Stimulated activated naive B cell treated with anti-CD40 and anti-IgM and Interleukin-4, amounts not matched to agents 10 μg/mL and 1 μg/mL and 100 μg/mL, for 72 hours (primary cell): ENCODE measurements around the gene HP1BP3.
"Not testable (repeated sequence)": the region's sequence is repeated elsewhere in the genome, so short reads cannot be mapped to it uniquely, and the experiment has no call there.

Experiments
- ATAC-seq, 2 donors: fragments of 150-1000 bp; cut with Tn5 transposase; replicated peaks; 2 replicates each; pipeline ENCODE4 v1.10.0; 2021; ENCODE audit warnings: moderate library complexity in 1 of 2
- DNase-seq: peaks from one replicate; pipeline ENCODE4 v3.0.0; 2021
- H3K27ac Mint-ChIP-seq: one replicate; pipeline ENCODE4 v1.8.0; 2022; ENCODE audit warnings: mild to moderate bottlenecking, mixed read lengths
- H3K27me3 Mint-ChIP-seq, 2 donors: one replicate each; pipeline ENCODE4 v1.8.0; 2022; ENCODE audit warnings: mixed read lengths in 2 of 2
- H3K36me3 Mint-ChIP-seq, 2 donors: one replicate each; pipeline ENCODE4 v1.8.0; 2022; ENCODE audit warnings: mixed read lengths in 2 of 2, mild to moderate bottlenecking in 1 of 2
- H3K4me1 Mint-ChIP-seq, 2 donors: one replicate each; pipeline ENCODE4 v1.8.0; 2022; ENCODE audit warnings: mixed read lengths in 2 of 2, mild to moderate bottlenecking in 1 of 2
- H3K4me3 Mint-ChIP-seq, 2 donors: one replicate each; pipeline ENCODE4 v1.8.0; 2022; ENCODE audit warnings: mild to moderate bottlenecking in 2 of 2, mixed read lengths in 2 of 2, moderate library complexity in 1 of 2
- H3K9me3 Mint-ChIP-seq, 2 donors: one replicate each; pipeline ENCODE4 v1.8.0; 2022; ENCODE audit warnings: mixed read lengths in 2 of 2, mild to moderate bottlenecking in 1 of 2

The HP1BP3 gene

GRCh38 chr1:20789598-20789997, 2.5 kb upstream of the HP1BP3 start:
- not testable (repeated sequence) for ATAC-seq, H3K36me3 Mint-ChIP-seq, DNase-seq, H3K9me3 Mint-ChIP-seq, H3K27me3 Mint-ChIP-seq, H3K27ac Mint-ChIP-seq, H3K4me3 Mint-ChIP-seq
- peaks cover 7 to 23% of the 10 kb centered on the region in 2 donors for H3K4me1 Mint-ChIP-seq

- DNase-seq (no peak), ATAC-seq (no peak)
- peak overlapping the region; percentile 90 to 95 for H3K4me3 Mint-ChIP-seq
- peak overlapping the region; percentile 97 for H3K27ac Mint-ChIP-seq
- peaks cover 9 to 25% of the 10 kb centered on the region in 2 donors for H3K4me1 Mint-ChIP-seq
- no peaks in the 10 kb centered on the region for H3K9me3 Mint-ChIP-seq
- no peaks in the 10 kb centered on the region for H3K36me3 Mint-ChIP-seq
- no peaks in the 10 kb centered on the region for H3K27me3 Mint-ChIP-seq
Measured at GRCh38 chr1:20787840-20788795, 1.0 kb upstream of the HP1BP3 start.

- Mint-ChIP-seq H3K27me3 (no peaks in the 10 kb centered on the region), H3K9me3 (no peaks in the 10 kb centered on the region), H3K36me3 (no peaks in the 10 kb centered on the region), H3K4me3 (peak overlapping the region; percentile 95), H3K27ac (peak overlapping the region; percentile 97), H3K4me1 (peaks cover 9 to 25% of the 10 kb centered on the region in 2 donors)
- DNase-seq (peak; percentile 95), ATAC-seq (peak; percentile 79 to 80)
Measured at GRCh38 chr1:20786253-20787028, 666 bp downstream of the HP1BP3 start.

GRCh38 chr1:20785907-20786252, 1.2 kb downstream of the HP1BP3 start:
- peak overlapping the region; percentile 95 for H3K4me3 Mint-ChIP-seq
- H3K9me3 Mint-ChIP-seq: no peaks in the 10 kb centered on the region
- H3K27ac Mint-ChIP-seq: peak overlapping the region; percentile 97
- H3K36me3 Mint-ChIP-seq: peaks cover 2 to 4% of the 10 kb centered on the region in 2 donors
- H3K27me3 Mint-ChIP-seq: no peaks in the 10 kb centered on the region
- ATAC-seq: peak; percentile 16 to 17
- peaks cover 11 to 30% of the 10 kb centered on the region in 2 donors for H3K4me1 Mint-ChIP-seq
- no peak for DNase-seq

GRCh38 chr1:20775700-20776099, 11.4 kb downstream of the HP1BP3 start:
- H3K9me3 Mint-ChIP-seq: no peaks in the 10 kb centered on the region
- no peak overlapping the region for H3K4me3 Mint-ChIP-seq
- H3K4me1 Mint-ChIP-seq: peaks cover 11% of the 10 kb centered on the region in 2 donors
- DNase-seq: no peak
- H3K36me3 Mint-ChIP-seq: peaks cover 17 to 31% of the 10 kb centered on the region in 2 donors
- no peak overlapping the region for H3K27ac Mint-ChIP-seq
- no peaks in the 10 kb centered on the region for H3K27me3 Mint-ChIP-seq
- no peak for ATAC-seq

- Mint-ChIP-seq H3K9me3 (no peaks in the 10 kb centered on the region), H3K27ac (no peak overlapping the region), H3K36me3 (peaks cover 13 to 28% of the 10 kb centered on the region in 2 donors), H3K27me3 (no peaks in the 10 kb centered on the region), H3K4me1 (peaks cover 2 to 4% of the 10 kb centered on the region in 2 donors), H3K4me3 (no peak overlapping the region)
- DNase-seq (no peak), ATAC-seq (no peak)
Measured at GRCh38 chr1:20771780-20772179, 15.3 kb downstream of the HP1BP3 start.

GRCh38 chr1:20770314-20771087, 16.6 kb downstream of the HP1BP3 start:
- Mint-ChIP-seq H3K4me1 (peaks cover 0 to 4% of the 10 kb centered on the region in 2 donors), H3K9me3 (no peaks in the 10 kb centered on the region), H3K4me3 (no peak overlapping the region), H3K27me3 (no peaks in the 10 kb centered on the region), H3K27ac (no peak overlapping the region), H3K36me3 (peaks cover 18 to 36% of the 10 kb centered on the region in 2 donors)
- DNase-seq (no peak), ATAC-seq (no peak)

- ATAC-seq: no peak
- no peak overlapping the region for H3K4me3 Mint-ChIP-seq
- H3K9me3 Mint-ChIP-seq: no peaks in the 10 kb centered on the region
- no peaks in the 10 kb centered on the region for H3K27me3 Mint-ChIP-seq
- H3K27ac Mint-ChIP-seq: no peak overlapping the region
- no peak for DNase-seq
- no peaks in the 10 kb centered on the region for H3K4me1 Mint-ChIP-seq
- peaks cover 23 to 43% of the 10 kb centered on the region in 2 donors for H3K36me3 Mint-ChIP-seq
Measured at GRCh38 chr1:20767271-20767670, 19.8 kb downstream of the HP1BP3 start.

GRCh38 chr1:20763417-20763816, 23.7 kb downstream of the HP1BP3 start:
- no peak for ATAC-seq
- Mint-ChIP-seq H3K9me3 (no peaks in the 10 kb centered on the region), H3K27me3 (no peaks in the 10 kb centered on the region), H3K4me1 (no peaks in the 10 kb centered on the region), H3K4me3 (no peak overlapping the region), H3K27ac (no peak overlapping the region), H3K36me3 (peaks cover 31 to 57% of the 10 kb centered on the region in 2 donors)
- DNase-seq: no peak

- H3K9me3 Mint-ChIP-seq: no peaks in the 10 kb centered on the region
- H3K36me3 Mint-ChIP-seq: peaks cover 37 to 58% of the 10 kb centered on the region in 2 donors
- no peak for ATAC-seq
- H3K27ac Mint-ChIP-seq: no peak overlapping the region
- DNase-seq: no peak
- H3K4me3 Mint-ChIP-seq: no peak overlapping the region
- H3K4me1 Mint-ChIP-seq: no peaks in the 10 kb centered on the region
- no peaks in the 10 kb centered on the region for H3K27me3 Mint-ChIP-seq
Measured at GRCh38 chr1:20760322-20760721, 26.8 kb downstream of the HP1BP3 start.

- DNase-seq: no peak
- H3K36me3 Mint-ChIP-seq: peaks cover 20 to 32% of the 10 kb centered on the region in 2 donors
- H3K27ac Mint-ChIP-seq: no peak overlapping the region
- H3K27me3 Mint-ChIP-seq: no peaks in the 10 kb centered on the region
- H3K4me1 Mint-ChIP-seq: no peaks in the 10 kb centered on the region
- H3K4me3 Mint-ChIP-seq: no peak overlapping the region
- no peak for ATAC-seq
- no peaks in the 10 kb centered on the region for H3K9me3 Mint-ChIP-seq
Measured at GRCh38 chr1:20753589-20753988, 33.5 kb downstream of the HP1BP3 start.

GRCh38 chr1:20751462-20751990, 35.6 kb downstream of the HP1BP3 start:
- Mint-ChIP-seq H3K4me3 (no peak overlapping the region), H3K9me3 (no peaks in the 10 kb centered on the region), H3K4me1 (no peaks in the 10 kb centered on the region), H3K27me3 (no peaks in the 10 kb centered on the region), H3K27ac (no peak overlapping the region), H3K36me3 (peaks cover 17 to 33% of the 10 kb centered on the region in 2 donors)
- no peak for DNase-seq
- no peak for ATAC-seq

- ATAC-seq: no peak
- no peaks in the 10 kb centered on the region for H3K9me3 Mint-ChIP-seq
- H3K4me3 Mint-ChIP-seq: no peak overlapping the region
- peaks cover 17 to 32% of the 10 kb centered on the region in 2 donors for H3K36me3 Mint-ChIP-seq
- no peaks in the 10 kb centered on the region for H3K27me3 Mint-ChIP-seq
- no peak for DNase-seq
- H3K27ac Mint-ChIP-seq: peak overlapping the region; percentile 5
- peaks cover 0 to 5% of the 10 kb centered on the region in 2 donors for H3K4me1 Mint-ChIP-seq
Measured at GRCh38 chr1:20742671-20743070, 44.4 kb downstream of the HP1BP3 start.

GRCh38 chr1:20740781-20741180, 46.3 kb downstream of the HP1BP3 start:
- Mint-ChIP-seq H3K36me3 (peaks cover 18 to 32% of the 10 kb centered on the region in 2 donors), H3K4me3 (no peak overlapping the region), H3K27me3 (no peaks in the 10 kb centered on the region), H3K9me3 (no peaks in the 10 kb centered on the region), H3K27ac (no peak overlapping the region), H3K4me1 (peaks cover 0 to 5% of the 10 kb centered on the region in 2 donors)
- DNase-seq (no peak), ATAC-seq (no peak)
